Neuronal stem cell (in vitro differentiated cells): ENCODE measurements around the gene BUD23.
"Not testable (repeated sequence)": the region's sequence is repeated elsewhere in the genome, so short reads cannot be mapped to it uniquely, and the experiment has no call there.

Experiments used
- DNase-seq: peaks from one replicate; pipeline ENCODE4 v3.0.0-alpha.2; 2013; ENCODE audit warnings: low spot score
- H2AFZ ChIP-seq: one replicate; pipeline ENCODE4 v1.6.1; 2013; ENCODE audit warnings: mild to moderate bottlenecking, low read length, inconsistent platforms
- H2AK5ac ChIP-seq: 2 replicates; pipeline ENCODE4 v1.6.1; 2013; ENCODE audit warnings: low read depth, mild to moderate bottlenecking, inconsistent platforms, low read length, moderate library complexity, mixed read lengths
- H2BK120ac ChIP-seq: 2 replicates; pipeline ENCODE4 v1.6.1; 2013; ENCODE audit warnings: low read depth, mild to moderate bottlenecking, inconsistent platforms, low read length, moderate library complexity, mixed read lengths
- H2BK12ac ChIP-seq: one replicate; pipeline ENCODE4 v1.6.1; 2013; ENCODE audit warnings: low read length, inconsistent platforms
- H2BK15ac ChIP-seq: 2 replicates; pipeline ENCODE4 v1.6.1; 2013; ENCODE audit warnings: mild to moderate bottlenecking, low read length, inconsistent platforms, mixed read lengths
- H2BK5ac ChIP-seq: one replicate; pipeline ENCODE4 v1.6.1; 2013; ENCODE audit warnings: inconsistent platforms, mild to moderate bottlenecking, low read length, moderate library complexity
- H3K14ac ChIP-seq: one replicate; pipeline ENCODE4 v1.6.1; 2013; ENCODE audit warnings: low read length, inconsistent platforms
- H3K18ac ChIP-seq: 2 replicates; pipeline ENCODE4 v1.6.1; 2013; ENCODE audit warnings: low read length, inconsistent platforms
- H3K23ac ChIP-seq: 2 replicates; pipeline ENCODE4 v1.6.1; 2013; ENCODE audit warnings: low read depth, mild to moderate bottlenecking, mixed read lengths, low read length, inconsistent platforms; ENCODE audit not compliant: poor library complexity
- H3K27ac ChIP-seq: replicated peaks from 3 replicates; pipeline ENCODE4 v1.5.1; 2013; ENCODE audit warnings: low read length, inconsistent platforms
- H3K27me3 ChIP-seq, 3 experiments: 2 replicates each; pipeline ENCODE4 v1.6.1; 2013; ENCODE audit warnings: low read length in 3 of 3, mild to moderate bottlenecking in 2 of 3, inconsistent platforms in 1 of 3, low read depth in 1 of 3, mixed read lengths in 1 of 3, moderate library complexity in 1 of 3; ENCODE audit not compliant: control insufficient read depth in 3 of 3, insufficient read depth in 3 of 3
- H3K36me3 ChIP-seq, 2 donors: replicated peaks in 1 of 2; 2 replicates each; pipeline ENCODE4 v1.6.1; 2013; ENCODE audit warnings: low read length in 2 of 2; ENCODE audit not compliant: control insufficient read depth in 2 of 2, insufficient read depth in 2 of 2
- H3K4ac ChIP-seq: 2 replicates; pipeline ENCODE4 v1.6.1; 2013; ENCODE audit warnings: inconsistent platforms, mild to moderate bottlenecking, low read length, moderate library complexity
- H3K4me1 ChIP-seq, 2 donors: 1 replicate in 1 of 2; 2 replicates in 1 of 2; pipeline ENCODE4 v1.6.1; 2013; ENCODE audit warnings: low read length in 2 of 2, low read depth in 1 of 2; ENCODE audit not compliant: control insufficient read depth in 2 of 2, insufficient read depth in 1 of 2
- H3K4me2 ChIP-seq: one replicate; pipeline ENCODE4 v1.6.1; 2013; ENCODE audit warnings: mild to moderate bottlenecking, low read length, inconsistent platforms; ENCODE audit not compliant: insufficient read depth, poor library complexity, severe bottlenecking
- H3K4me3 ChIP-seq, 2 donors: 2 replicates each; pipeline ENCODE4 v1.5.1; 2013; ENCODE audit warnings: low read length in 2 of 2, mild to moderate bottlenecking in 2 of 2, inconsistent platforms in 1 of 2, moderate library complexity in 1 of 2
- H3K79me1 ChIP-seq: one replicate; pipeline ENCODE4 v1.6.1; 2013; ENCODE audit warnings: low read depth, mild to moderate bottlenecking, inconsistent platforms, low read length, moderate library complexity
- H3K9ac ChIP-seq: one replicate; pipeline ENCODE4 v1.6.1; 2013; ENCODE audit warnings: mild to moderate bottlenecking, low read depth, low read length, inconsistent platforms; ENCODE audit not compliant: poor library complexity
- H3K9me3 ChIP-seq, 2 donors: replicated peaks in 1 of 2; 2 replicates each; pipeline versions ENCODE3 to v1.6.1; 2013; ENCODE audit warnings: low read length in 2 of 2, mild to moderate bottlenecking in 2 of 2, inconsistent platforms in 1 of 2, low read depth in 1 of 2, mixed read lengths in 1 of 2, moderate library complexity in 1 of 2; ENCODE audit not compliant: control insufficient read depth in 2 of 2, insufficient read depth in 1 of 2
- H4K8ac ChIP-seq: one replicate; pipeline ENCODE4 v1.6.1; 2013; ENCODE audit warnings: low read depth, mild to moderate bottlenecking, inconsistent platforms, low read length, moderate library complexity
- H4K91ac ChIP-seq: one replicate; pipeline ENCODE4 v1.6.1; 2013; ENCODE audit warnings: low read length, low read depth, mild to moderate bottlenecking, inconsistent platforms; ENCODE audit not compliant: poor library complexity
- WGBS, 2 donors: extraction: QIAGEN DNeasy Blood & Tissue Kit; methylation state at CpG; one replicate each; pipeline ENCODE4 v1.1.7; 2013; ENCODE audit warnings: missing lambda C conversion rate in 2 of 2, mixed read lengths in 1 of 2; ENCODE audit not compliant: insufficient read length in 2 of 2, insufficient replicate concordance in 1 of 2; ENCODE audit errors: extremely low coverage in 2 of 2; 5-methylcytosine and 5-hydroxymethylcytosine counted together

The BUD23 gene

DNA sequence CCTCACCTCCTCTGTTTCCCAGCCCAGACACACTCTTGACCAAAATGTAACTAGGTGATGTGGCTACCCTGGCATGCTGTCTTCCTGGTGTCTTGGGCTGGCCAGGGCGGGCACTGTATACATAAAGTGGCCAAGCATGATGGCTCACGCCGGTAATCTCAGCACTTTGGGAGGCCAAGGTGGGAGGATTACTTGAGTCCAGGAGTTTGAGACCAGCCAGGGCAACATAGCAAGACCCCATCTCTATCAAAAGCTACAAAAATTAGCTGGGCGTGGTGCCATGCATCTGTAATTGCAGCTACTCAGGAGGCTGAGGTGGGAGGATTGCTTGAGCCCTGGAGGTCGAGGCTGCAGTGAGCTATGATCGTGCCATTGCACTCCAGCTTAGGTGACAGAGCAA, 29.9 kb downstream of the BUD23 start:
- WGBS, 2 donors, result no CpG with 5 or more reads among the region's 6 CpGs
- not testable (repeated sequence) for H3K9ac ChIP-seq, H4K91ac ChIP-seq, H2BK120ac ChIP-seq, H3K18ac ChIP-seq, H2BK12ac ChIP-seq, H3K23ac ChIP-seq, H3K4me1 ChIP-seq, H3K27ac ChIP-seq, H3K14ac ChIP-seq, H3K4me2 ChIP-seq, DNase-seq, H2AFZ ChIP-seq, H4K8ac ChIP-seq, H3K27me3 ChIP-seq, H3K4ac ChIP-seq, H2AK5ac ChIP-seq, H2BK5ac ChIP-seq, H3K36me3 ChIP-seq, H3K9me3 ChIP-seq, H2BK15ac ChIP-seq, H3K4me3 ChIP-seq
- H3K79me1 ChIP-seq, result peaks cover 11% of the 10 kb centered on the region

- no peak for DNase-seq
- H3K4me3 ChIP-seq, result no peak overlapping the region
- no CpG with 5 or more reads among the region's 16 CpGs for WGBS, 2 donors
These were observed 32.4 kb downstream of the BUD23 start for GRCh38 chr7:73715648-73716317.

GRCh38 chr7:73716318-73716890, 33.0 kb downstream of the BUD23 start:
- Histone ChIP-seq H3K27ac (no peak overlapping the region), H3K23ac (no peak overlapping the region), H2AFZ (no peak overlapping the region), H3K9me3 (no peaks in the 10 kb centered on the region), H3K14ac (no peak overlapping the region), H3K4me3 (no peak overlapping the region), H3K27me3 (peaks cover 0 to 22% (median 8%) of the 10 kb centered on the region in 3 experiments), H3K79me1 (peaks cover 10% of the 10 kb centered on the region), H3K4ac (no peak overlapping the region), H3K9ac (no peak overlapping the region), H3K18ac (no peak overlapping the region), H2BK15ac (no peak overlapping the region), H2BK5ac (no peak overlapping the region), H2BK12ac (no peak overlapping the region), H3K36me3 (no peaks in the 10 kb centered on the region), H4K91ac (no peak overlapping the region), H2BK120ac (no peak overlapping the region), H3K4me2 (no peak overlapping the region), H3K4me1 (peaks cover 3 to 4% of the 10 kb centered on the region in 2 donors), H4K8ac (no peak overlapping the region), H2AK5ac (peak overlapping the region; percentile 6)
- DNase-seq, result no peak
- WGBS, 2 donors, result no CpG with 5 or more reads among the region's 4 CpGs

More at GRCh38 chr7:73715648-73716317, 32.4 kb downstream of the BUD23 start:
- H3K79me1 ChIP-seq, result peaks cover 10% of the 10 kb centered on the region
- H3K14ac ChIP-seq, result no peak overlapping the region
- no peak overlapping the region for H2AFZ ChIP-seq
- H3K9me3 ChIP-seq, result no peaks in the 10 kb centered on the region
- no peak overlapping the region for H3K4ac ChIP-seq
- H2BK15ac ChIP-seq, result no peak overlapping the region
- H3K27me3 ChIP-seq, result peaks cover 0 to 17% (median 8%) of the 10 kb centered on the region in 3 experiments
- no peak overlapping the region for H2AK5ac ChIP-seq
- H3K36me3 ChIP-seq, result no peaks in the 10 kb centered on the region
- peak overlapping the region; percentile 45 for H3K23ac ChIP-seq
- H2BK5ac ChIP-seq, result no peak overlapping the region
- no peak overlapping the region for H2BK12ac ChIP-seq
- peaks cover 3 to 4% of the 10 kb centered on the region in 2 donors for H3K4me1 ChIP-seq
- H3K4me2 ChIP-seq, result no peak overlapping the region
- no peak overlapping the region for H4K91ac ChIP-seq
- H3K18ac ChIP-seq, result no peak overlapping the region
- H3K27ac ChIP-seq, result no peak overlapping the region
- H3K9ac ChIP-seq, result no peak overlapping the region
- no peak overlapping the region for H4K8ac ChIP-seq
- no peak overlapping the region for H2BK120ac ChIP-seq

DNA sequence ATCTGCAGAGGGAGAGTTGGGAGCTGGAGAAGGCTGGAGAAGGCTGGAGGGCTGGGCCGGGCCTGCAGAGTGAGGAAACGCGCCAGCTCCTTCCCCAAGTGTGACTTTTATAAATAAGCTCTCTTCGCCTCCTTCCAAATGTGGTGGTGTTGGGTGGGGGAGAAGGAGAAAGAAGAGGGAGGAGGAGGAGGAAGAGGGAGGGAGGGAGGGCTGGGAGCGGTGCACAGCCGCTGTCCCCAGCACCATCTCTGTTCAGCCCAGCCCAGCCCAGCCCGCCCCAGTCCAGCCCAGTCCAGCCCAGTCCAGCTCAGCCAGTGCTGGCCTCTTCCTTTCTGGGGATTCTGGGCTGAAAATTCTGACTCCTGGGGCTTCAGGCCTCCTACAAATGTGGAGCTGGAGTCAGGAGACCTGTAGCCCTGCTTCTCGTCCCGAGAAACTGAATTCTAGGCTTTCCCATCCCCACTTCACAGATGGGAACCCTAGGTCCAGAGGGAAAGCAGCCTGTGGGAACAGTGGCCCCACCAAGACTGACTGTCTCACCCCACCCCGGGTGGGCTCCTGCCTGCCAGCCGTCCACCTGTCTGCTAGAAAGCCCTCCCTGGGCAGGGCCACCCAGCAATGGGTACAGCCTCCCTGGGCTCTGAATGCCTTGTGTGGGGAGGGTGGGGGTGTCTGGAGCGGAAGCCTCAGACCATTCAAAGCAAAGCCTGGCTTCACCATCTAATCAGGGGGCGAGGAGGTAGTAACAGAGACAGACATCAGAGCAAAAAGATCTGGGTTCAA, 33.8 kb downstream of the BUD23 start:
- no peak overlapping the region for H4K8ac ChIP-seq
- no CpG with 5 or more reads among the region's 13 CpGs for WGBS, 2 donors
- no peak overlapping the region for H3K23ac ChIP-seq
- no peak overlapping the region for H2AFZ ChIP-seq
- H3K14ac ChIP-seq, result no peak overlapping the region
- no peak overlapping the region for H2BK5ac ChIP-seq
- H3K36me3 ChIP-seq, result no peaks in the 10 kb centered on the region
- no peak overlapping the region for H3K27ac ChIP-seq
- no peak overlapping the region for H3K18ac ChIP-seq
- no peak overlapping the region for H2BK15ac ChIP-seq
- no peak overlapping the region for H3K4me3 ChIP-seq
- H3K4me2 ChIP-seq, result no peak overlapping the region
- H2BK12ac ChIP-seq, result no peak overlapping the region
- H3K4me1 ChIP-seq, result peaks cover 3 to 4% of the 10 kb centered on the region in 2 donors
- no peak for DNase-seq
- no peaks in the 10 kb centered on the region for H3K9me3 ChIP-seq
- no peak overlapping the region for H3K9ac ChIP-seq
- H3K27me3 ChIP-seq, result peaks cover 0 to 27% (median 8%) of the 10 kb centered on the region in 3 experiments
- H3K4ac ChIP-seq, result peak overlapping the region; percentile 3
- peaks cover 10% of the 10 kb centered on the region for H3K79me1 ChIP-seq
- no peak overlapping the region for H2BK120ac ChIP-seq
- no peak overlapping the region for H2AK5ac ChIP-seq
- H4K91ac ChIP-seq, result no peak overlapping the region
